Measurements from ENCODE around the gene HOMER3. TPM values are rescaled to one million over a fixed set of nuclear protein-coding genes. Genes with fewer than 3 reads are reported as not detected.

HOMER3 gene
- total and polyA plus RNA-seq, 9 donors = 7.8 to 29.2 (median 18.6) TPM

DNA sequence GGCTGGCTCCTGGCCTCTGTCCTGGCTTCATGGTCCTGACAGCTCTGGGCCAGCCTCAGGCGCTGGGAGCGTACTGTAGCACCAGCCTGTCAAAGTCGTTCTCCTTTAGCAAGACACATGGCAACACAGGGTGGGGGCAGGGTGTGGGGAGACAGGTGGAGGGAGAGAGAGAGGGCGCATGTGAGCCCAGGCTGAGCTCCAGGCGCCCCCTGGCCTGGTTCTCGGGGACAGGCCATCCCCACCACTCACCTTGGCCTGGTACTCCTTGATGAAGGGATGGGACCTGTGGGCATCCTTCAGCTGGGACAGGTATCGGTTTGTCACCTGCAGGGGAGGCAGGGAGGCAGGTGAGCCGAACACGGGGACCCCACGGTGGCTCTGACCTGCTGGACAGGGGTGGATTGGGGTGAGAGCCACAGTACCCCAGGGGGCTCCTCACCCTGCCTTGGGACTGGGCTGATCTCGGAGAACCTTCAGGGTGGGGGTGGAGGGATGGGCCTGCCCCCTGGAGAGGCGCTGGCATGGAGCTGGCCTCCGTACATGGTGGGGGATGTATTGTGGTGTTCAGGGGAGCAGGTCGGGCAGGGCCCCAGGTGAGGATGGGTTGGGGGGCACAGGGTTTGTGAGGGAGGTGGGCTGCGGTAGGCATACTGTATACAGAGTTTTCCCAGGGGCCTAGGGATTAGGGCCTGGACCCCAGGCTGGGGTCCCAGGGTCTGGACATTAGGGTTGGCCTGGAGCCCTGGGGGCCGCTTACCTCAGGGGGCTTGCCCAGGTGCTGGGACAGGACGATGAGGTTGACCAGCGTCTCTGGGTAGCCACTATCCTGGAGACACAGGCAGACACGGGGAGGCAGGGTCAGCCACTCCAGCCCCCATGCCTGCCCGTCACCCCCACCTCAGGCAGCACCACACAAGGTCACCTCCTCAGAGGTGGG is 41.1 kb downstream of the HOMER3 start:
- Histone ChIP-seq H3K36me3 (no peaks in the 10 kb centered on the region), H3K4me3 (no peak overlapping the region), H3K4me1 (ENCODE audit: insufficient read depth) (peaks cover 4% of the 10 kb centered on the region), H3K27ac (no peak overlapping the region), H3K27me3 (no peaks in the 10 kb centered on the region), H3K9me3 (no peaks in the 10 kb centered on the region)
- intact Hi-C loops (cut with DNase I) = no loop called here
- TF ChIP-seq, protein P1, sequence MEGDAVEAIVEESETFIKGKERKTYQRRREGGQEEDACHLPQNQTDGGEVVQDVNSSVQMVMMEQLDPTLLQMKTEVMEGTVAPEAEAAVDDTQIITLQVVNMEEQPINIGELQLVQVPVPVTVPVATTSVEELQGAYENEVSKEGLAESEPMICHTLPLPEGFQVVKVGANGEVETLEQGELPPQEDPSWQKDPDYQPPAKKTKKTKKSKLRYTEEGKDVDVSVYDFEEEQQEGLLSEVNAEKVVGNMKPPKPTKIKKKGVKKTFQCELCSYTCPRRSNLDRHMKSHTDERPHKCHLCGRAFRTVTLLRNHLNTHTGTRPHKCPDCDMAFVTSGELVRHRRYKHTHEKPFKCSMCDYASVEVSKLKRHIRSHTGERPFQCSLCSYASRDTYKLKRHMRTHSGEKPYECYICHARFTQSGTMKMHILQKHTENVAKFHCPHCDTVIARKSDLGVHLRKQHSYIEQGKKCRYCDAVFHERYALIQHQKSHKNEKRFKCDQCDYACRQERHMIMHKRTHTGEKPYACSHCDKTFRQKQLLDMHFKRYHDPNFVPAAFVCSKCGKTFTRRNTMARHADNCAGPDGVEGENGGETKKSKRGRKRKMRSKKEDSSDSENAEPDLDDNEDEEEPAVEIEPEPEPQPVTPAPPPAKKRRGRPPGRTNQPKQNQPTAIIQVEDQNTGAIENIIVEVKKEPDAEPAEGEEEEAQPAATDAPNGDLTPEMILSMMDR (IDR thresholded peaks at IDR 0.05) = no peak
- no peak for DNase-seq
- WGBS, 3 donors = 82 to 87% (median 82%) methylated on average over 19 to 20 of the region's 20 CpGs

- Histone ChIP-seq H3K36me3 (no peaks in the 10 kb centered on the region), H3K27ac (no peak overlapping the region), H3K4me1 (ENCODE audit: insufficient read depth) (peaks cover 4% of the 10 kb centered on the region), H3K9me3 (no peaks in the 10 kb centered on the region), H3K27me3 (no peaks in the 10 kb centered on the region), H3K4me3 (no peak overlapping the region)
- 70 to 77% (median 77%) methylated on average over 18 of the region's 18 CpGs for WGBS, 3 donors
- no peak for DNase-seq
- intact Hi-C loops (cut with DNase I) = no loop called here
- TF ChIP-seq POLR2A (IDR thresholded peaks at IDR 0.05) (no peak), EP300 (IDR thresholded peaks at IDR 0.05) (no peak)
- TF ChIP-seq, protein P1 (IDR thresholded peaks at IDR 0.05) = no peak
Measured at GRCh38 chr19:18898607-18899408, 42.2 kb downstream of the HOMER3 start.

DNA sequence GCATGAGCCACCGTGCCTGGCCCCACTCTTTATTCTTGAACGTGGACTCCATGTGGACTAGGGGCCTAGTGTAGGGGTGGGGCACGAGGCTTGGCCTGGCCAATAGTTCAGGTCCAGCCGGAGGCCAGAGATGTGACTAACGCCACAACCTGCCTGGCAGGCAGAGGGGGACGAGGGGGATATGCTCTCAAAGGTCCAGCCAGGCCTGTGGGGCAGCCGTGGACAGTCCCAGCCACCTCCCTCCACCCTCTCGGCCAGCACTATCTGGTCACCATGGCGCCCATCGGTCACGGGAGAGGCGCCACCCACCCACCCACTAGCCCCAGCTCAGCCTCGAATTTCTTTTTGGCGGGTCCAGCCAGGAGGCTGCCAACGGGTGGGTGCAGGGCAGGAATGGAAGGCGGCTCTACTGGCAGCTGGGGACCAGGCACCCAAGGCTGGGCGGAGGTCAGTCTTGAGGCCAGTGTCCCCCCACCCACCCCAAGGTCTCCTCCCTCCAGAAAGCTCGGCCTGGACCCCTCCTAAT is 42.9 kb downstream of the HOMER3 start:
- TF ChIP-seq, protein P1 (IDR thresholded peaks at IDR 0.05) = no peak
- TF ChIP-seq POLR2A (IDR thresholded peaks at IDR 0.05) (no peak), EP300 (IDR thresholded peaks at IDR 0.05) (no peak)
- Histone ChIP-seq H3K4me1 (ENCODE audit: insufficient read depth) (peaks cover 4% of the 10 kb centered on the region), H3K36me3 (no peaks in the 10 kb centered on the region), H3K4me3 (no peak overlapping the region), H3K9me3 (no peaks in the 10 kb centered on the region), H3K27ac (no peak overlapping the region), H3K27me3 (no peaks in the 10 kb centered on the region)
- intact Hi-C loops (cut with DNase I) = no loop called here
- peak in 1 of 5 donors; percentile 19 for DNase-seq
- WGBS, 3 donors = 38 to 55% (median 38%) methylated on average over 18 of the region's 18 CpGs

Data from ovary (tissue), 9 donors.